HL-60/S4 treated with retinoic acid at 250 ng/mL for 4 days and 3 days (cell line): ENCODE data around the gene CENPM.

Source experiments
- in situ Hi-C: fragments of 300-500 bp; cut with MboI; formaldehyde crosslinking; loops from 2 replicates; pipeline ENCODE4 v1.7.0; 2022; ENCODE audit warnings: low sequenced_read_pairs

The CENPM gene

GRCh38 chr22:41900652-41901312 lies 46.2 kb downstream of the CENPM start:
- in situ Hi-C loops, result no loop called here

DNA sequence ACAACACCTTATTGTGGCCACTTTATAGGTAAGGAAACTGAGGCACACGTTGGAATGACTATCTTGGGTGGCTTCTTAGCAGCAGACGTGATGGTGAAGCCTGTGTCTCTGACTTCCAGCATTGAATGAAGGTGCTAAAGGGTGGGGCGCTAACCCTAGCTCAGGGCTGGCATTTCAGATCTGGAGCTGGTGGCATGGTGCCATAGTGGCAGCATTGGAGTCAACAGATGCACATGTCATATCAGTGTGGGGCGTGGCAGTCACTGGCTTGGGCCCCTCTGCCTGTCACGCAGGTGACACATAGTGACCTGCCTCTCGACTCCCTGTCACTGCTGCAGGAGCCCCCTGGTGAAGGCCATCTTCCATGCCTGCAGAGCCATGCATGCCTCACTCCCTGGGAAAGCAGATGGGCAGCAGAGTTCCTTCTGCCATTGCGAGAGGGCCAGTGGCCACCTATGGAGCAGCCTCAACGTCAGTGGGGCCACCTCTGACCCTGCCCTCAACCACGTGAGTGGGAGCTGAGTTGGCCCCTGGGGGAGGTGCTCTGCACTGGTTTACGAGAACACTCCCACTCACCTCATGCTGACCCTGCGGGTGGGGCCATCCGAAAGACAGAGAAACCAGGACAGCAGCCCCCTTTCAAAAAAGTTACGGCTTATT lies 46.8 kb downstream of the CENPM start:
- in situ Hi-C loops, result no loop called here

- in situ Hi-C loops, result no loop called here
Measured at GRCh38 chr22:41899110-41899509, 47.8 kb downstream of the CENPM start.

DNA sequence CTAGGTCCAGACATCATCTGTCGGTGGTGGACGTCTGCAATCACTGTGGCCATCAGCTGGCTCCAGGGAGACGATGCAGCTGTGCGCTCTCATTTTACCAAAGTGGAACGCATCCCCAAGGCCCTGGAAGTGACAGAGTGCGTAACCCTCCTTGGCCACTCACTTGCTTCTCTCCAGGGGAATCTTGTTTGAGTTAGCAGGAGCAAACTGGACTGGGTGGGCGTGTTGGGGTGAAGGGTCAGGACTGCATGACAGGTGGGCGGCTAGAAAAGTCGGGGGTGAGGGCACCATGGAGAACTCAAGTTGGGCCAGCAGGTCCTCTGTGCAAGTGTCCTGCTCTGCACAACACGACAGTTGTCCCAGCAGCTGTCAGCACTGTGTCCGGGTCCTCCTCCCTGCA lies 48.3 kb downstream of the CENPM start:
- in situ Hi-C loops, result no loop called here

DNA sequence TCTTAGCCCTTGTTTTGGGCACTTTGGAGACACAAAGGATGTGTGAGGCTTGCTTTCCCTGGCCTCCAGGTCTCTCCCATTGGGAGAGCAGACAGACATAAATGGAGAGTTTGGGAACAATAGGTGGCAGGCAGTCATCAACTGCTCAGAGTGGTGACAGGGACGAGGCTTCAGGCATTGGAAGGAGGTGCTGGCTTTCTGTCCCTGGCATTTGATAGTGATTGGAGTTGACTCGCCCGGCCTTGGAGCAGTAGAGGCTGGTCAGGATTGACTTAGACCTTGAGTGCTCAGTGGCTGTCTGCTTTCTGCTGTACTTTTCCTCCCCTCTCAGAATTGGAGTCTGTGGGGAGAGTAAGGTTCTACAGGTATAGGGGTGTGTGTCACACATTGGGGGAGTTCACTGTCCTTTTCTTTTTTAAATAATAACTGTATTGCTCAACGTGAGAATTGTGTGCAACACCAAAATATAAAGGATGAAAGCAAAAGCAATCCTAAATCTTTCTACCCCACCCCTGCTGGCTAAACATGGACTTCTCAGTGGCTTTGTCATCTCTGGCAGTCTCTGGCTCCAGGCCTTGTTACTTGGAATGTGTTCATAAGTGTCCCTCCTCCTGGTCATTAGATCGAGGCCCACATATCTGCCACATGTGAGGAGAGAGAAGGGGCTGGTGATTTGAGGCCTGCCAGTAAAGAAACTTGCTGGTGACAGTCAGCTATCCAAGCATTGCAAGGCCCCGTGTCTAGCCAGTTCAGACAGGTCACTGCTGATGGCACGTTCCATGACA lies 53.2 kb downstream of the CENPM start:
- in situ Hi-C loops, result no loop called here

GRCh38 chr22:41892721-41893120 lies 54.2 kb downstream of the CENPM start:
- in situ Hi-C loops, result no loop called here

GRCh38 chr22:41891407-41891806 lies 55.5 kb downstream of the CENPM start:
- in situ Hi-C loops, result no loop called here
